ENCODE results near the gene RHOT2. TPM values are rescaled to one million over a fixed set of nuclear protein-coding genes. Genes with fewer than 3 reads are reported as not detected.
A peak's percentile ranks its signal among the peaks of the same experiment; 100 is the strongest.

Gene RHOT2
- total RNA-seq, 1 experiment from 2014 or later = 210 TPM

GRCh38 chr16:721765-722540, 54.0 kb downstream of the RHOT2 start:
- no peak overlapping the region for H3K4me2 ChIP-seq (ENCODE audit: insufficient read depth, insufficient read length, low read length)
- no peak overlapping the region for H3K14ac ChIP-seq (ENCODE audit: insufficient read depth, low read length)
- H3K79me1 ChIP-seq (ENCODE audit: insufficient read depth, low read depth, low read length, poor library complexity, severe bottlenecking) = no peaks in the 10 kb centered on the region
- H3K27ac Mint-ChIP-seq = no peak overlapping the region
- H2BK20ac ChIP-seq (ENCODE audit: low read depth, low read length, poor library complexity, severe bottlenecking) = no peak overlapping the region
- no peaks in the 10 kb centered on the region for H4K20me1 ChIP-seq (ENCODE audit: control insufficient read depth, insufficient read depth, insufficient read length)
- no peak overlapping the region for H3K27ac ChIP-seq (ENCODE audit: insufficient read length, low read depth, low read length)
- H2BK15ac ChIP-seq (ENCODE audit: low read depth, low read length) = no peak overlapping the region
- H3K36me3 Mint-ChIP-seq (ENCODE audit: insufficient read depth in 1 of 3, low read depth in 3 of 3) = peaks cover 0 to 5% (median 3%) of the 10 kb centered on the region in 3 experiments; a peak in 1 of 7 replicates
- no peak for DNase-seq
- no peaks in the 10 kb centered on the region for H3K79me2 ChIP-seq (ENCODE audit: insufficient read depth, low read length)
- no peak overlapping the region for H3K23ac ChIP-seq (ENCODE audit: insufficient read length, low read depth, low read length)
- no peaks in the 10 kb centered on the region for H3K4me1 ChIP-seq (ENCODE audit: insufficient read depth, low read length)
- no peak overlapping the region for H2AK5ac ChIP-seq (ENCODE audit: insufficient read length, low read length)
- peak overlapping the region in 1 of 2 experiments; percentile 29; a peak in 1 of 5 replicates for H3K4me3 Mint-ChIP-seq
- no peak overlapping the region for H4K91ac ChIP-seq (ENCODE audit: insufficient read length, low read depth, low read length)
- WGBS (ENCODE audit: extremely low coverage, insufficient read length, low lambda C conversion rate) = no CpG with 5 or more reads among the region's 51 CpGs
- no peak overlapping the region for H4K5ac ChIP-seq (ENCODE audit: insufficient read length, low read depth, low read length)
- H3T11ph ChIP-seq (ENCODE audit: low read length) = no peak overlapping the region
- TF ChIP-seq, protein P1, sequence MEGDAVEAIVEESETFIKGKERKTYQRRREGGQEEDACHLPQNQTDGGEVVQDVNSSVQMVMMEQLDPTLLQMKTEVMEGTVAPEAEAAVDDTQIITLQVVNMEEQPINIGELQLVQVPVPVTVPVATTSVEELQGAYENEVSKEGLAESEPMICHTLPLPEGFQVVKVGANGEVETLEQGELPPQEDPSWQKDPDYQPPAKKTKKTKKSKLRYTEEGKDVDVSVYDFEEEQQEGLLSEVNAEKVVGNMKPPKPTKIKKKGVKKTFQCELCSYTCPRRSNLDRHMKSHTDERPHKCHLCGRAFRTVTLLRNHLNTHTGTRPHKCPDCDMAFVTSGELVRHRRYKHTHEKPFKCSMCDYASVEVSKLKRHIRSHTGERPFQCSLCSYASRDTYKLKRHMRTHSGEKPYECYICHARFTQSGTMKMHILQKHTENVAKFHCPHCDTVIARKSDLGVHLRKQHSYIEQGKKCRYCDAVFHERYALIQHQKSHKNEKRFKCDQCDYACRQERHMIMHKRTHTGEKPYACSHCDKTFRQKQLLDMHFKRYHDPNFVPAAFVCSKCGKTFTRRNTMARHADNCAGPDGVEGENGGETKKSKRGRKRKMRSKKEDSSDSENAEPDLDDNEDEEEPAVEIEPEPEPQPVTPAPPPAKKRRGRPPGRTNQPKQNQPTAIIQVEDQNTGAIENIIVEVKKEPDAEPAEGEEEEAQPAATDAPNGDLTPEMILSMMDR (conservative IDR thresholded peaks at IDR 0.05) = no peak
- H3K18ac ChIP-seq (ENCODE audit: insufficient read length, low read depth, low read length) = no peak overlapping the region
- H3K27me3 Mint-ChIP-seq (ENCODE audit: low read depth) = peaks cover 27% of the 10 kb centered on the region
- no peaks in the 10 kb centered on the region for H3K9me3 ChIP-seq (ENCODE audit: control insufficient read depth, low read depth, low read length)
- no peak overlapping the region for H2BK12ac ChIP-seq (ENCODE audit: insufficient read length, low read depth, low read length)
- H2AFZ ChIP-seq (ENCODE audit: low read length) = no peak overlapping the region
- no peaks in the 10 kb centered on the region for H3K9me3 Mint-ChIP-seq
- peaks cover 8 to 18% of the 10 kb centered on the region in 2 experiments for H3K4me1 Mint-ChIP-seq
- no peaks in the 10 kb centered on the region for H3K27me3 ChIP-seq (ENCODE audit: insufficient read depth, low read length)
- no peak overlapping the region for H2BK120ac ChIP-seq (ENCODE audit: low read depth, low read length, poor library complexity, severe bottlenecking)
- peaks cover 2% of the 10 kb centered on the region for H3K23me2 ChIP-seq (ENCODE audit: insufficient read length, low read depth, low read length, poor library complexity, severe bottlenecking)
- H4K8ac ChIP-seq (replicated peaks; ENCODE audit: insufficient read length, low read depth, low read length) = no peak overlapping the region
- H2BK5ac ChIP-seq (ENCODE audit: insufficient read length, low read length) = no peak overlapping the region
- H3K4ac ChIP-seq (ENCODE audit: low read depth, low read length) = no peak overlapping the region
- no peak overlapping the region for H3K9ac ChIP-seq (ENCODE audit: extremely low read depth, insufficient read length, low read length)
- no peak overlapping the region for H3K56ac ChIP-seq (ENCODE audit: insufficient read length, low read depth, low read length)

Data from H9 (cell line).